Activated T-helper 2 cell treated with anti-CD3 and anti-CD28 coated beads, Interferon-gamma antibody, Interleukin-2, Interleukin-4, amounts not matched to agents 10 μg/mL and 5 μg/mL and 100 μg/mL, durations not matched to agents 14 hours and 24 hours and 36 hours (primary cell): ENCODE measurements around the gene ATP6V1B1. TPM values are rescaled to one million over a fixed set of nuclear protein-coding genes. Genes with fewer than 3 reads are reported as not detected.

Experiments
- DNase-seq: peaks from one replicate; pipeline ENCODE4 v3.0.0; 2021; ENCODE audit warnings: low spot score
- H3K27ac Mint-ChIP-seq: one replicate; pipeline ENCODE4 v1.8.0; 2021; ENCODE audit warnings: mixed read lengths
- H3K27me3 Mint-ChIP-seq: one replicate; pipeline ENCODE4 v1.8.0; 2021; ENCODE audit warnings: low read depth, mixed read lengths
- H3K36me3 Mint-ChIP-seq: one replicate; pipeline ENCODE4 v1.8.0; 2021; ENCODE audit warnings: low read depth, mixed read lengths
- H3K4me1 Mint-ChIP-seq: one replicate; pipeline ENCODE4 v1.8.0; 2021; ENCODE audit warnings: low read depth, mixed read lengths
- H3K4me3 Mint-ChIP-seq: one replicate; pipeline ENCODE4 v1.8.0; 2021; ENCODE audit warnings: low read depth, mild to moderate bottlenecking, moderate library complexity, mixed read lengths
- H3K9me3 Mint-ChIP-seq: one replicate; pipeline ENCODE4 v1.8.0; 2021; ENCODE audit warnings: mixed read lengths
- intact Hi-C: fragments of 100-400 bp; cut with micrococcal nuclease; formaldehyde crosslinking; loops from one replicate; pipeline ENCODE4 v1.15.1; 2023
- total RNA-seq: library from RNA; stranded (reverse); gene quantifications from 2 replicates; pipeline ENCODE4 v1.2.3, GENCODE V29; 2022

Gene ATP6V1B1
- total RNA-seq, 1 donor from 2014 or later = not detected

DNA sequence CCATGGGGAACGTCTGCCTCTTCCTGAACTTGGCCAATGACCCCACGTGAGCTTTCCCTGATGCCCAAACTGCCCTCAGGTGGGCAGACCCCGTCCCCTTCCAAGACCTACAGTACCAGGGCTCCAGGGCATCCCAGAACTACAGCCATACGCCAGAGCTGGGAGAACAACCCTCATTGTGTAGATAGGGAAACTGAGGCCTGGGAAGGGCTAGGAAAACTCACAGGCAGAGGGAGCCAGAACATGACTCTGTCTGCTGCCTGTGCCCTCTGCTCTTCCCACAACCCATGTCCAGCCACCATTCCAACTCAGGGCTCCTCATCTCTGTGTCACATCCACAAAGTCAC lies 25.9 kb downstream of the ATP6V1B1 start:
- intact Hi-C loops = no loop called here
- Mint-ChIP-seq H3K4me1 (peaks cover 3% of the 10 kb centered on the region), H3K27me3 (peaks cover 22% of the 10 kb centered on the region), H3K27ac (no peak overlapping the region), H3K4me3 (no peak overlapping the region), H3K36me3 (no peaks in the 10 kb centered on the region), H3K9me3 (no peaks in the 10 kb centered on the region)
- peak; percentile 2 for DNase-seq

- Mint-ChIP-seq H3K36me3 (no peaks in the 10 kb centered on the region), H3K4me1 (peaks cover 3% of the 10 kb centered on the region), H3K9me3 (no peaks in the 10 kb centered on the region), H3K27ac (no peak overlapping the region), H3K4me3 (no peak overlapping the region), H3K27me3 (peaks cover 28% of the 10 kb centered on the region)
- intact Hi-C loops = no loop called here
- DNase-seq = peak; percentile 7
Measured at GRCh38 chr2:70962211-70962884, 26.6 kb downstream of the ATP6V1B1 start.

DNA sequence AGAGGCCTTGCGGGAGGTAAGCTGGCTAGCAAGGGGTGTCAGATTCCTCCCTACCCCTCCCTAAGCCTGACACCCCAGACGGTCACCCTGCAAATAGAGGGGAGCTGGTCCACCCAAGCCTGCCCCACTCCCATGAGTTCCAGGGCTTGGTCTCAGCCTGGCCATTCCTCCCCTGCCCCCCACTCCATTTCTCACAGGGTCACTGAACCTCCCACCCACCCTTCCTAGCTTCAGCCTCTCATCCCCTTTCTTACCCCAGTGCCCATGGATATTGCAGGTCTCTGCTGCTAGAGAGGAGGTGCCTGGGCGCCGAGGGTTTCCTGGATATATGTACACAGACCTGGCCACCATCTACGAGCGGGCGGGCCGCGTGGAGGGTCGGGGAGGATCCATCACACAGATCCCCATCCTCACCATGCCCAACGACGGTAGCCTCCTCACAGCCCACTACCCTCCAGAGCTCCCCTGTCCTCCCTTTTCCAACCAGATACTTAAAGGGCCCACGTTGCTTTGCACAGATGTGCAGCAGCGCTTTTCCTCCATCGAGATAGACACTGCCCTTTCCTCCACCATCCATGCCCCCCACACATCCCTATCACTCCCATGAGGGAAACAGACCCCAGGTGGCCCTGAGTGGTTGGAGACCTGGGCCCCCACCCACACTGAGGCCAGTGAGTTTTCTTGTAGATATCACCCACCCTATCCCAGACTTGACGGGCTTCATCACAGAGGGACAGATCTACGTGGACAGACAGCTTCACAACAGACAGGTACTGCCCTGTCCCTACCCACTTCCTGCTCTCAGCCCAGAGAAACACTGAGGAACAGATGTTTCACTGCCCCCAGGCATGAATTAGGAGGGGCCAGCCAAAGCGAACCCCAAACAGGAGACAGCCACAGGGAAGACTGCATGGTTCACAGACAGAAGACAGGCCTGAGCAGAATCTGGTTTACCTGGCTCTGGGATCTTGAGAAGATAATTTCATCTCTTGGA lies 27.5 kb downstream of the ATP6V1B1 start:
- DNase-seq = peak; percentile 5
- intact Hi-C loops = no loop called here
- Mint-ChIP-seq H3K4me1 (peaks cover 3% of the 10 kb centered on the region), H3K27me3 (peaks cover 32% of the 10 kb centered on the region), H3K4me3 (no peak overlapping the region), H3K27ac (no peak overlapping the region), H3K9me3 (no peaks in the 10 kb centered on the region), H3K36me3 (no peaks in the 10 kb centered on the region)

DNA sequence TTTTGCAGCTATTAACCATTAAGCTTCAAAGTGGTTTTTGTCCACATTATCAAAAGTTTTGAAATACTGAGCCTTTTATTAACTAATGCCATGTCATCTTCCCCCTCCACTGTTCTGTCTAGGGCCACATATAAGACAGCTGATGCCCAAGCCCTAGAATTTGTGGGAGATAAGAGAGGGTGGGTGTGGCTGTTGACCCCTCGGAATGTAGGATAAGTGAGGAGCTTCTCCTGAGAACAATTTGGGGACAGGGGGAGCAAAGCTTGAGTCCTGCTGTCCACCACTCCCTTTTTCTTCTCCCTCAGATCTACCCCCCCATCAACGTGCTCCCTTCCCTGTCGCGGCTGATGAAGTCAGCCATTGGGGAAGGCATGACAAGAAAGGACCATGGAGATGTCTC lies 28.4 kb downstream of the ATP6V1B1 start:
- H3K27ac Mint-ChIP-seq = no peak overlapping the region
- peaks cover 34% of the 10 kb centered on the region for H3K27me3 Mint-ChIP-seq
- no peak overlapping the region for H3K4me3 Mint-ChIP-seq
- H3K4me1 Mint-ChIP-seq = peaks cover 3% of the 10 kb centered on the region
- H3K9me3 Mint-ChIP-seq = no peaks in the 10 kb centered on the region
- DNase-seq = no peak
- H3K36me3 Mint-ChIP-seq = no peaks in the 10 kb centered on the region
- intact Hi-C loops = loop anchor here (2.0 kb wide), 2 partner anchors 21 to 31 kb away; partner anchors contain the start of gene TEX261

- peak; percentile 72 for DNase-seq
- Mint-ChIP-seq H3K27me3 (peaks cover 38% of the 10 kb centered on the region), H3K9me3 (no peaks in the 10 kb centered on the region), H3K4me3 (peak overlapping the region; percentile 80), H3K4me1 (peaks cover 3% of the 10 kb centered on the region), H3K27ac (no peak overlapping the region), H3K36me3 (no peaks in the 10 kb centered on the region)
- intact Hi-C loops = loop anchor here (1.0 to 2.0 kb wide), 3 partner anchors 13 to 30 kb away; partner anchors contain the start of gene TEX261
Measured at GRCh38 chr2:70964596-70965386, 29.1 kb downstream of the ATP6V1B1 start.

- peaks cover 3% of the 10 kb centered on the region for H3K4me1 Mint-ChIP-seq
- DNase-seq = peak; percentile 7
- intact Hi-C loops = loop anchor here (1.0 to 2.0 kb wide), 3 partner anchors 12 to 29 kb away; partner anchors contain the start of gene TEX261
- no peak overlapping the region for H3K27ac Mint-ChIP-seq
- no peaks in the 10 kb centered on the region for H3K9me3 Mint-ChIP-seq
- peaks cover 45% of the 10 kb centered on the region for H3K27me3 Mint-ChIP-seq
- peak overlapping the region; percentile 80 for H3K4me3 Mint-ChIP-seq
- H3K36me3 Mint-ChIP-seq = no peaks in the 10 kb centered on the region
Measured at GRCh38 chr2:70965506-70965905, 29.8 kb downstream of the ATP6V1B1 start.

DNA sequence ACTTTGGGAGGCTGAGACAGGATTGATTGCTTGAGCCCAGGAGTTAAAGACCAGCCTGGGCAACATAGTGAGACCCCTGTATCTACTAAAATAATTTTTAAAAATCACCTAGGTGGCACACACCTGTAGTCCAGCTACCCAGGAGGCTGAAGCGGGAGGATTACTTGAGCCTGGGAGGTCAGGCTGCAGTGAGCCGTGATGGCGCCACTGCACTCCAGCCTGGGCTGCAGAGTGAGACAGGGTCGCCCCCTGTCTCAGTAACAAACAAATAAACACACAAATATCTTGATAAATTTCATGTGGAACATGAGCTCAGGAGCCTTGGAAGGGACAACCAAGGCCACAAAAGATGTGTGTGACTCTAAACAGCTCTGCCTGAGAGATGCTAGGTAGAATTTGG lies 31.0 kb downstream of the ATP6V1B1 start:
- peaks cover 52% of the 10 kb centered on the region for H3K27me3 Mint-ChIP-seq
- intact Hi-C loops = no loop called here
- H3K27ac Mint-ChIP-seq = no peak overlapping the region
- no peak overlapping the region for H3K4me3 Mint-ChIP-seq
- H3K4me1 Mint-ChIP-seq = peaks cover 3% of the 10 kb centered on the region
- DNase-seq = peak; percentile 2
- no peaks in the 10 kb centered on the region for H3K9me3 Mint-ChIP-seq
- no peaks in the 10 kb centered on the region for H3K36me3 Mint-ChIP-seq

DNA sequence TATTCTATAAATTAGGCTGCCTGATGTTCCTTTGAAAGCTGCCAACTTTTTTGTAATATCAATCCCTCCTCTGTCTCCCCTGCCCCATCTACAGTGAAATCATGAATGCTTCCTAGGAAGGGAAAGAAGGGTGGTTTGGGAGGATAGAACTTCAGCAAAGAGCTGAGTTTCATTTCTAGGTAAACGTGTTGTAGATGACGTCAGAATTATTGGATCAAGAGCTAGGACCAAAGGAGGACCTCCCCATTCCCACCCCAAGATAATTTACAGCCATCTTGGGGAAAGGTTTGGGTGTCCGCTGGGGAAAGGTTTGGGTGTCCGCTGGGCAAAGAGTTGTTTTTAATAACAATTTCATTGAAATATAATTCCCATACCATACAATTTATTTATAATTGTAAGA lies 31.5 kb downstream of the ATP6V1B1 start:
- no peak for DNase-seq
- Mint-ChIP-seq H3K4me1 (peaks cover 3% of the 10 kb centered on the region), H3K36me3 (no peaks in the 10 kb centered on the region), H3K9me3 (no peaks in the 10 kb centered on the region), H3K4me3 (no peak overlapping the region), H3K27ac (no peak overlapping the region), H3K27me3 (peaks cover 56% of the 10 kb centered on the region)
- intact Hi-C loops = no loop called here

GRCh38 chr2:70974592-70974991 lies 38.9 kb downstream of the ATP6V1B1 start:
- peaks cover 30% of the 10 kb centered on the region for H3K27me3 Mint-ChIP-seq
- peaks cover 2% of the 10 kb centered on the region for H3K36me3 Mint-ChIP-seq
- peak; percentile 6 for DNase-seq
- H3K4me1 Mint-ChIP-seq = peaks cover 13% of the 10 kb centered on the region
- no peak overlapping the region for H3K27ac Mint-ChIP-seq
- intact Hi-C loops = no loop called here
- H3K9me3 Mint-ChIP-seq = no peaks in the 10 kb centered on the region
- H3K4me3 Mint-ChIP-seq = no peak overlapping the region

DNA sequence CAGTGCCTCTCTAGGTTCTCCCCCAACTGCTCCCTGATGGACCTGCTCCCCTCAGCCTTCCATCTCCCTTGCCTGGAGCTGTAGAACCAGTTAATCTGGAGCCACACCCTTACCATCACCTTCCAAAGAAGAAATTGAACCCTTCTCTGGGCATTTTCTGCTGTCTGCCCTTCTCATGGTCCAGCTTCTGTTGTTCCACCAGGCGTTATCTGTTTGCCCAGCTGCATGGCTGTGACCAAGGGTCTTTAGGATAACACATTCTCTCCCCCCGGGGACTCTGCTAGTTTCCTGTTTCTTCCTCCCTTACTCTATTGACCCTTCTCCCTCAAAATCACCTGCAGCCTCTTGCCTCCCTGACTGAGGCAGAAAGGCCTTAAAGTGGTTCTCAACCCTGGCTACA lies 39.5 kb downstream of the ATP6V1B1 start:
- peak; percentile 4 for DNase-seq
- Mint-ChIP-seq H3K36me3 (peaks cover 2% of the 10 kb centered on the region), H3K27me3 (peaks cover 26% of the 10 kb centered on the region), H3K4me3 (no peak overlapping the region), H3K27ac (no peak overlapping the region), H3K9me3 (no peaks in the 10 kb centered on the region), H3K4me1 (peaks cover 13% of the 10 kb centered on the region)
- intact Hi-C loops = no loop called here

- no peak for DNase-seq
- Mint-ChIP-seq H3K27me3 (peaks cover 8% of the 10 kb centered on the region), H3K4me1 (peaks cover 13% of the 10 kb centered on the region), H3K27ac (peak overlapping the region; percentile 77), H3K4me3 (peak overlapping the region; percentile 73), H3K36me3 (peaks cover 2% of the 10 kb centered on the region), H3K9me3 (no peaks in the 10 kb centered on the region)
- intact Hi-C loops = loop anchor here (1.0 to 2.0 kb wide), 2 partner anchors 12 to 17 kb away; partner anchors contain the start of gene TEX261
Measured at GRCh38 chr2:70977605-70978205, 42.0 kb downstream of the ATP6V1B1 start.
